Astrocyte (in vitro differentiated cells and primary cell): ENCODE data around the gene TP53RK. TPM values are rescaled to one million over a fixed set of nuclear protein-coding genes. Genes with fewer than 3 reads are reported as not detected.

Source experiments
- DNase-seq: peaks from one replicate; pipeline ENCODE4 v3.0.0-alpha.2; 2010; ENCODE audit warnings: low read depth
- FAIRE-seq: peaks from 2 replicates; lab custom pipeline; 2011; peaks lifted over from hg19 to GRCh38; lab: Jason Lieb, UNC
- H2AFZ ChIP-seq: 2 replicates; pipeline ENCODE4 v1.6.0; 2012; ENCODE audit warnings: low read depth, low read length, inconsistent platforms
- H3K27ac ChIP-seq: 2 replicates; pipeline ENCODE4 v1.5.1; 2011; ENCODE audit warnings: low read depth, low read length, inconsistent platforms
- H3K27me3 ChIP-seq: 2 replicates; pipeline ENCODE4 v1.6.0; 2011; ENCODE audit warnings: low read length, inconsistent platforms; ENCODE audit not compliant: insufficient read depth
- H3K36me3 ChIP-seq: 2 replicates; pipeline ENCODE4 v1.5.1; 2011; ENCODE audit warnings: low read length, inconsistent platforms; ENCODE audit not compliant: insufficient read depth
- H3K4me1 ChIP-seq: 2 replicates; pipeline ENCODE4 v1.5.1; 2011; ENCODE audit warnings: low read length, inconsistent platforms; ENCODE audit not compliant: insufficient read depth
- H3K4me2 ChIP-seq: 2 replicates; pipeline ENCODE4 v1.6.0; 2012; ENCODE audit warnings: low read length, inconsistent platforms
- H3K4me3 ChIP-seq: 2 replicates; pipeline ENCODE4 v1.5.1; 2011; ENCODE audit warnings: low read depth, mild to moderate bottlenecking, low read length, inconsistent platforms; ENCODE audit not compliant: insufficient read depth
- H3K79me2 ChIP-seq: 2 replicates; pipeline ENCODE4 v1.6.0; 2012; ENCODE audit warnings: mild to moderate bottlenecking, low read length, inconsistent platforms; ENCODE audit not compliant: insufficient read depth
- H3K9ac ChIP-seq: 2 replicates; pipeline ENCODE4 v1.6.0; 2012; ENCODE audit warnings: mild to moderate bottlenecking, low read length, inconsistent platforms
- H3K9me3 ChIP-seq: 2 replicates; pipeline ENCODE4 v1.5.1; 2012; ENCODE audit warnings: low read depth, mild to moderate bottlenecking, low read length, inconsistent platforms; ENCODE audit not compliant: insufficient read depth
- H4K20me1 ChIP-seq: 2 replicates; pipeline ENCODE4 v1.6.0; 2012; ENCODE audit warnings: low read length, inconsistent platforms; ENCODE audit not compliant: insufficient read depth
- H3K27ac Mint-ChIP-seq: one replicate; pipeline ENCODE4 v1.8.0; 2021; ENCODE audit warnings: mild to moderate bottlenecking, mixed read lengths; ENCODE audit not compliant: unreplicated experiment
- H3K27me3 Mint-ChIP-seq: one replicate; pipeline ENCODE4 v1.8.0; 2021; ENCODE audit warnings: low read depth, mixed read lengths; ENCODE audit not compliant: unreplicated experiment
- H3K36me3 Mint-ChIP-seq: one replicate; pipeline ENCODE4 v1.8.0; 2021; ENCODE audit warnings: low read depth, mixed read lengths; ENCODE audit not compliant: unreplicated experiment
- H3K4me1 Mint-ChIP-seq: one replicate; pipeline ENCODE4 v1.8.0; 2021; ENCODE audit warnings: low read depth, mixed read lengths; ENCODE audit not compliant: unreplicated experiment
- H3K4me3 Mint-ChIP-seq: one replicate; pipeline ENCODE4 v1.8.0; 2021; ENCODE audit warnings: mild to moderate bottlenecking, moderate library complexity, mixed read lengths; ENCODE audit not compliant: unreplicated experiment
- H3K9me3 Mint-ChIP-seq: one replicate; pipeline ENCODE4 v1.8.0; 2021; ENCODE audit warnings: mild to moderate bottlenecking, mixed read lengths; ENCODE audit not compliant: unreplicated experiment
- EZH2 ChIP-seq: IDR thresholded peaks from 2 replicates; pipeline ENCODE4 v1.6.1; 2012; ENCODE audit warnings: mild to moderate bottlenecking, low read length, inconsistent platforms; ENCODE audit not compliant: insufficient read depth
- total RNA-seq: library from RNA; stranded (reverse); gene quantifications from 2 replicates; pipeline ENCODE4 v1.2.1, GENCODE V29; 2021
- TF ChIP-seq, protein P1 (sequence below): IDR thresholded peaks from 2 replicates; pipeline ENCODE4 v1.5.1; 2011; ENCODE audit warnings: low read depth, mild to moderate bottlenecking, inconsistent platforms, low read length, moderate library complexity; ENCODE audit not compliant: insufficient read depth

Gene TP53RK
- total RNA-seq, 1 donor from 2014 or later, result 16.0 TPM

DNA sequence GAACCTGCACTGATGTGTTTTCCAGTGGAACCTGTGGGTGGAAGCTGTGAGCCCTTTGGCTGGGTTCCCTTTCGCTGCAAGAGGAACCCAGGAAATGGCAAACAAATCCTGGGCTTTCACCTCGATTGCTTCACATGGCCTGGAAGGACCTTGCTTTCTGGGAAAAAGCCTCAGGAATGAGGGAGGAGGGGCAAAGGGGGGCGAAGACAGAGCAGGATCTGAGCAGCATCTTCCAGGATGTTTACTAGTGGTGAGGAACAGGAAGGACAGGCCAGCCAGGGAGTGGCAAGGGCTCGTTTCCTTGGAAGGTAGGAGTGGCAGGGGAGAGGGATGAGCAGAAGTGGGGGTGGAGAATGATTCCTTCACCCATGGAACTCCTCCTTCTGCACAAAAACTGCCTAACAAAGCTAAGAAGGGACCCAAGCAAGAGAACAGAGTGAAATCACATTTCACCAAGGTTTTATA, 26.1 kb upstream of the TP53RK start:
- Histone ChIP-seq H3K27ac (no peak overlapping the region), H2AFZ (no peak overlapping the region), H4K20me1 (peaks cover 33% of the 10 kb centered on the region), H3K9ac (no peak overlapping the region), H3K36me3 (no peaks in the 10 kb centered on the region), H3K4me3 (no peak overlapping the region), H3K4me1 (peaks cover 12% of the 10 kb centered on the region), H3K9me3 (no peaks in the 10 kb centered on the region), H3K79me2 (peaks cover 35% of the 10 kb centered on the region), H3K4me2 (peak overlapping the region; percentile 13), H3K27me3 (no peaks in the 10 kb centered on the region)
- FAIRE-seq (no peak), DNase-seq (peak; percentile 57)
- peaks cover 3% of the 10 kb centered on the region for H3K27me3 Mint-ChIP-seq
- peaks cover 4% of the 10 kb centered on the region for H3K9me3 Mint-ChIP-seq
- TF ChIP-seq, protein P1, sequence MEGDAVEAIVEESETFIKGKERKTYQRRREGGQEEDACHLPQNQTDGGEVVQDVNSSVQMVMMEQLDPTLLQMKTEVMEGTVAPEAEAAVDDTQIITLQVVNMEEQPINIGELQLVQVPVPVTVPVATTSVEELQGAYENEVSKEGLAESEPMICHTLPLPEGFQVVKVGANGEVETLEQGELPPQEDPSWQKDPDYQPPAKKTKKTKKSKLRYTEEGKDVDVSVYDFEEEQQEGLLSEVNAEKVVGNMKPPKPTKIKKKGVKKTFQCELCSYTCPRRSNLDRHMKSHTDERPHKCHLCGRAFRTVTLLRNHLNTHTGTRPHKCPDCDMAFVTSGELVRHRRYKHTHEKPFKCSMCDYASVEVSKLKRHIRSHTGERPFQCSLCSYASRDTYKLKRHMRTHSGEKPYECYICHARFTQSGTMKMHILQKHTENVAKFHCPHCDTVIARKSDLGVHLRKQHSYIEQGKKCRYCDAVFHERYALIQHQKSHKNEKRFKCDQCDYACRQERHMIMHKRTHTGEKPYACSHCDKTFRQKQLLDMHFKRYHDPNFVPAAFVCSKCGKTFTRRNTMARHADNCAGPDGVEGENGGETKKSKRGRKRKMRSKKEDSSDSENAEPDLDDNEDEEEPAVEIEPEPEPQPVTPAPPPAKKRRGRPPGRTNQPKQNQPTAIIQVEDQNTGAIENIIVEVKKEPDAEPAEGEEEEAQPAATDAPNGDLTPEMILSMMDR, result no peak
- no peak for TF ChIP-seq EZH2
- H3K4me1 Mint-ChIP-seq, result peaks cover 6% of the 10 kb centered on the region
- H3K27ac Mint-ChIP-seq, result no peak overlapping the region
- H3K4me3 Mint-ChIP-seq, result no peak overlapping the region
- H3K36me3 Mint-ChIP-seq, result peaks cover 15% of the 10 kb centered on the region

DNA sequence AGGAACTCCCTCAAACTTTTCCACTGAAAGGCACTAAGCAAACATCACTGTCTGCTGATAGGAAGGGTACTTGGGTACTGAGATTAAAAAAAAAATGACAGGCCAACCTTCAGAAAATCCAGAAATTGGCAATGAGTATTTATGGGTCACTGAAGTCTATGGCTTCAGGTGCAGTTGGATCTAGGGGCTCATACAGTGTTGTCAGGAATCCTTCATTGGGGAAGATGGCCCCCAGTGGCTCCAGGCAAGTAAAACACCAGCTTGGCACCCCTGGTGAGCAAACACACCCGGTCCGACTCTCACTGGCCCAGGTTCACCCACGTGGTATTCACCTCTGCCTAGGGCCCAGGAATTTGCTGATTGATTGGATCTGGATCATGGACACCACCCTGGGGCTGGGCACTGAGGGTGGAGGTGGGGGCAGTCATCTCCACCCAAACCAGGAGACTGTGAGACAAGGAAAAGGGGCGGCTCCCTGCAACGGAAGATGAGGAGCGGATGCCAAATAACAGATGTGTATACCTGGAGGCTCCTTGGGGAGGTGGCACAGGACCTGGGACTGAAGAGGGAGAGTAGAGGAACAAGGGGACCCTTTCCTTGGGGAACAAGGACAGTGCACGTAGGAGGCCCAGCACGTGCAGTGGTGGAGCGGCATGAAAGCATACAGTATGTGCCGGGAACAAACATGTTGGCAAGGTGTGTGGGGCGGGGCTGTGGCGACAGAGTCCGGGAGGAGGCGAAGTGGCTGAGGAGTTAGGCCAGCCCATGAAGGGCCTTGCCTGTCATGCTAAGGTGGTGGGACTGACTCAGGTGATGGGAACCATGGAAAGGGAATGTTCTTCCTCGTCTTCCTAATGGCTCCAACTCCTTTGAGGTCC, 25.0 kb upstream of the TP53RK start:
- no peak overlapping the region for H3K27ac Mint-ChIP-seq
- Histone ChIP-seq H3K4me1 (peaks cover 17% of the 10 kb centered on the region), H3K27ac (no peak overlapping the region), H4K20me1 (peaks cover 33% of the 10 kb centered on the region), H3K36me3 (no peaks in the 10 kb centered on the region), H2AFZ (no peak overlapping the region), H3K9ac (no peak overlapping the region), H3K4me3 (no peak overlapping the region), H3K27me3 (no peaks in the 10 kb centered on the region), H3K9me3 (no peaks in the 10 kb centered on the region), H3K79me2 (peaks cover 39% of the 10 kb centered on the region), H3K4me2 (no peak overlapping the region)
- H3K9me3 Mint-ChIP-seq, result peaks cover 1% of the 10 kb centered on the region
- peaks cover 11% of the 10 kb centered on the region for H3K4me1 Mint-ChIP-seq
- H3K4me3 Mint-ChIP-seq, result no peak overlapping the region
- no peak for DNase-seq
- TF ChIP-seq, protein P1, result no peak
- TF ChIP-seq EZH2, result no peak
- no peak for FAIRE-seq
- H3K27me3 Mint-ChIP-seq, result peaks cover 3% of the 10 kb centered on the region
- peaks cover 7% of the 10 kb centered on the region for H3K36me3 Mint-ChIP-seq
